ENCODE results near the gene FANCI.

The FANCI gene

GRCh38 chr15:89243691-89244573 is at the start of gene FANCI:
Gene FANCI (plus strand): TSS chr15:89243979. CDS start chr15:89247648, 3,669 bp downstream.
- peak; percentile 97 for DNase-seq

GRCh38 chr15:89194608-89195007 is 49.2 kb upstream of the FANCI start:
- DNase-seq = no peak

- DNase-seq = no peak
Measured at GRCh38 chr15:89195836-89196235, 47.9 kb upstream of the FANCI start.

GRCh38 chr15:89196241-89196640 is 47.5 kb upstream of the FANCI start:
- DNase-seq = no peak

GRCh38 chr15:89196994-89197393 is 46.8 kb upstream of the FANCI start:
- no peak for DNase-seq

- DNase-seq = peak; percentile 47
Measured at GRCh38 chr15:89197503-89197971, 46.2 kb upstream of the FANCI start.

GRCh38 chr15:89198196-89198595 is 45.6 kb upstream of the FANCI start:
- no peak for DNase-seq

GRCh38 chr15:89198934-89199333 is 44.8 kb upstream of the FANCI start:
- no peak for DNase-seq

- DNase-seq = peak; percentile 56
Measured at GRCh38 chr15:89199746-89200145, 44.0 kb upstream of the FANCI start.

- no peak for DNase-seq
Measured at GRCh38 chr15:89200182-89200581, 43.6 kb upstream of the FANCI start.

GRCh38 chr15:89201465-89202005 is 42.2 kb upstream of the FANCI start:
- no peak for DNase-seq

- no peak for DNase-seq
Measured at GRCh38 chr15:89203705-89204273, 40.0 kb upstream of the FANCI start.

- no peak for DNase-seq
Measured at GRCh38 chr15:89205991-89206585, 37.7 kb upstream of the FANCI start.

- DNase-seq = peak; percentile 79
Measured at GRCh38 chr15:89206908-89207331, 36.9 kb upstream of the FANCI start.

GRCh38 chr15:89208256-89208655 is 35.5 kb upstream of the FANCI start:
- no peak for DNase-seq

GRCh38 chr15:89209057-89209456 is 34.7 kb upstream of the FANCI start:
- DNase-seq = no peak

- DNase-seq = no peak
Measured at GRCh38 chr15:89211678-89212170, 32.1 kb upstream of the FANCI start.

- no peak for DNase-seq
Measured at GRCh38 chr15:89215627-89216026, 28.2 kb upstream of the FANCI start.

- DNase-seq = no peak
Measured at GRCh38 chr15:89217031-89217430, 26.7 kb upstream of the FANCI start.

GRCh38 chr15:89217686-89218376 is 25.9 kb upstream of the FANCI start:
- no peak for DNase-seq

GRCh38 chr15:89218531-89218930 is 25.2 kb upstream of the FANCI start:
- no peak for DNase-seq

- no peak for DNase-seq
Measured at GRCh38 chr15:89221543-89221942, 22.2 kb upstream of the FANCI start, which contains the start of gene RLBP1. Gene RLBP1 (minus strand): TSS chr15:89221579. CDS start chr15:89218975, 2,604 bp downstream.

- DNase-seq = no peak
Measured at GRCh38 chr15:89225588-89225987, 18.2 kb upstream of the FANCI start.
